Adipocyte (in vitro differentiated cells): ENCODE measurements around the gene BPIFA1.

Experiments
- DNase-seq: peaks from one replicate; pipeline ENCODE4 v3.0.0-alpha.2; 2015; ENCODE audit warnings: low read depth
- H3K27me3 ChIP-seq: replicated peaks from 2 replicates; pipeline ENCODE4 v1.7.0; 2013; ENCODE audit warnings: mild to moderate bottlenecking, low read length, moderate library complexity; ENCODE audit not compliant: control insufficient read depth, insufficient read depth
- H3K36me3 ChIP-seq: 2 replicates; pipeline ENCODE4 v1.7.0; 2013; ENCODE audit warnings: low read length, mild to moderate bottlenecking, moderate library complexity; ENCODE audit not compliant: control insufficient read depth, insufficient read depth, severe bottlenecking
- H3K4me1 ChIP-seq: 2 replicates; pipeline ENCODE4 v1.7.0; 2013; ENCODE audit warnings: mild to moderate bottlenecking, low read length, moderate library complexity; ENCODE audit not compliant: control insufficient read depth, insufficient read depth
- H3K4me3 ChIP-seq: 2 replicates; pipeline ENCODE4 v1.7.0; 2013; ENCODE audit warnings: mild to moderate bottlenecking, low read length, moderate library complexity
- H3K9ac ChIP-seq: 2 replicates; pipeline ENCODE4 v1.7.0; 2013; ENCODE audit warnings: mild to moderate bottlenecking, low read length, moderate library complexity
- H3K9me3 ChIP-seq: 2 replicates; pipeline ENCODE4 v1.7.0; 2013; ENCODE audit warnings: mild to moderate bottlenecking, low read length, moderate library complexity; ENCODE audit not compliant: control insufficient read depth

The BPIFA1 gene

DNA sequence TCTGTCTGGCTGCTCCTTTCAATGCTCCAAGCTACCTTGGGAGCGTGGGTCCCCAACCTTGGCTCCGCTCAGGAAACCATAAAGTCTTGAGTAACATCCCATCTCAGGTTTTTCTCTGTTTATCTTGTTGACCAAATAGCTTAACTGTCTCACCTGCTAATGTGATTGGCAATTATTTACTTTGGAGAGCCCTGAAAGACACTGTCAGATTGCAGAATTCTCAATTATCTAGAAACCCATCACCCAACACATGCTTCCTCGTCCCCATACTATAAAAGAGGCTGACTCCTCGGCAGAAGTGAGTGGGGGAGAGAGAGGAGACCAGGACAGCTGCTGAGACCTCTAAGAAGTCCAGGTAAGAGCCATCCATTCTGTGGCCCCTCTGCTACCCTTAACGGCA, at the start of gene BPIFA1:
Gene BPIFA1 (plus strand): TSS at position 301 of the 400 bp plus-strand sequence. CDS start 1,716 bp downstream, outside the sequence.
- H3K36me3 ChIP-seq = no peaks in the 10 kb centered on the region
- H3K4me3 ChIP-seq = no peak within 1 kb of the TSS
- no peak for DNase-seq
- peaks cover 81% of the 10 kb centered on the region for H3K27me3 ChIP-seq
- H3K9ac ChIP-seq = no peak within 1 kb of the TSS
- H3K4me1 ChIP-seq = no peaks in the 10 kb centered on the region
- no peaks in the 10 kb centered on the region for H3K9me3 ChIP-seq

DNA sequence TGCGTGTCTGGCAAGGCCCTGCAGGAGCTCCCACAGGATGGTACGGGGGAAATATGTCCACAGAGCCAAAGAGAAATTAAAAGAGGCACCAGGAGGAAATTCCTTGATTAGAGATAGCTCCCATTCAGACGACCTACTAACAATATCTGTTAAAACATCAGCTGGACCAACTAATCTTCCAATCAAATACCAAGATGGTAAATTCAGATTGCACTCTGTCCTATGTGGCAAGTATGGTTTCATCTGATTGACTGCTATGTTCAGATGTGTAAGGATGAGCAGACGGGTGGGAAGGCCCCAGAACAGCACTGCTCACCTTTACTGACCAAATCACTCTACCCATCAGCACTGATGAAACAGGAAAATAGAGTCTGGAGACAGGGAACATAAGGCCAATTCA, 48.3 kb upstream of the BPIFA1 start:
- H3K9me3 ChIP-seq = peaks cover 9% of the 10 kb centered on the region
- no peak overlapping the region for H3K9ac ChIP-seq
- no peaks in the 10 kb centered on the region for H3K36me3 ChIP-seq
- H3K27me3 ChIP-seq = peaks cover 44% of the 10 kb centered on the region
- no peak for DNase-seq
- H3K4me1 ChIP-seq = no peaks in the 10 kb centered on the region
- no peak overlapping the region for H3K4me3 ChIP-seq

DNA sequence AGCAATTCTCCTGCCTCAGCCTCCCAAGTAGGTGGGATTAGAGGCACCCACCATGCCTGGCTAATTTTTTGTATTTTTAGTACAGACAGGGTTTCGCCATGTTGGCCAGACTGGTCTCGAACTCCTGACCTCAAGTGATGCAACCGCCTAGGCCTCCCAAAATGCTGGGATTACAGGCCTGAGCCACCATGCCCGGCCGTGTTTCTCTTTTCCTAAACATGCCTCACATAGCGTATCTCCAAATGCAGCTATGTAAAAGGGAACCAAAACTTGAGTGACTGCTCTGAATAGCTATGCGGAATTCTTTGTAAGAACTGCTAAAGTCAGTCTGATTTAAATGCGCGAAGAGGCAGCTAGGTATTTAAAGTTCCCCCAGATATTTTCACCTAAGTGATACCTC, 47.4 kb upstream of the BPIFA1 start:
- peaks cover 4% of the 10 kb centered on the region for H3K9me3 ChIP-seq
- no peaks in the 10 kb centered on the region for H3K4me1 ChIP-seq
- H3K9ac ChIP-seq = no peak overlapping the region
- DNase-seq = no peak
- H3K4me3 ChIP-seq = no peak overlapping the region
- H3K27me3 ChIP-seq = peaks cover 44% of the 10 kb centered on the region
- H3K36me3 ChIP-seq = no peaks in the 10 kb centered on the region

DNA sequence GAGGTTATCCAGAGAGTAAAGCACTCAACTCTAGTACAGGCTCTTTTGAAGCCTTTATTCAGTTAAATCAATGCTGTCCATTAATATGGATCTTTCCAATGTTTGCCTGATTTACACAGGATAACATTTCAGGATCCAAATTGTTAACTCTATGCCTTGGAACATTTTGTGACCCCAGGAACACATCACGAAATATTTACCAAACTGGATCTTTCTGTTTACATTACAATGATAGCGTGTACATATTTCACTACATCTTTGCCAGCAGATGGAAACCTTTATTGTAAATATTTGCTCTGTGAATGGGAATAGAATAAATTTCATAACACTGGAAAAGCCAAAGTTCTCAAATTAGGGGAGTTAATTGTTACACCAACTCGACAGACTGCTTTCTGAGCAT, 44.3 kb upstream of the BPIFA1 start:
- Histone ChIP-seq H3K4me3 (no peak overlapping the region), H3K4me1 (no peaks in the 10 kb centered on the region), H3K9me3 (no peaks in the 10 kb centered on the region), H3K9ac (no peak overlapping the region), H3K27me3 (peaks cover 45% of the 10 kb centered on the region), H3K36me3 (no peaks in the 10 kb centered on the region)
- no peak for DNase-seq

DNA sequence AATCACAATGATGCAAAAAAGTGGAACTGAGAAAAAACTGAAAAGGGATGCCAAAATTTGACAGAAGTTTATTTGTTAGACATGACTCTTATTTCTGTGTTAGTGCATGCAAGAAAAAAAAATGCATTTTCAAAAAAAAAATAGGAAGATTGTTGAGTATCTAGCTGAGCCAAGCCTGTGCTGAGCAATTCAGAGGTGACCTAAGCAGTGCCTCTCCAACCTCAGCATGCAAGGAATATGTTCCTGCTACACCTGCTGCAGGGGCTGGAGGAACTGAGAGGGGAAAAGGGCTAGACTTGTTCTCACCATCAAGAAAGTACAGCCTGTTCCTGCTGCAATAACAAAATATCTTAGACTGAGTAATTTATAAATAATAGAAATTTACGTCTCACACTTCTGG, 43.8 kb upstream of the BPIFA1 start:
- H3K9me3 ChIP-seq = no peaks in the 10 kb centered on the region
- H3K4me3 ChIP-seq = no peak overlapping the region
- H3K36me3 ChIP-seq = no peaks in the 10 kb centered on the region
- H3K27me3 ChIP-seq = peaks cover 45% of the 10 kb centered on the region
- no peaks in the 10 kb centered on the region for H3K4me1 ChIP-seq
- no peak overlapping the region for H3K9ac ChIP-seq
- DNase-seq = no peak

DNA sequence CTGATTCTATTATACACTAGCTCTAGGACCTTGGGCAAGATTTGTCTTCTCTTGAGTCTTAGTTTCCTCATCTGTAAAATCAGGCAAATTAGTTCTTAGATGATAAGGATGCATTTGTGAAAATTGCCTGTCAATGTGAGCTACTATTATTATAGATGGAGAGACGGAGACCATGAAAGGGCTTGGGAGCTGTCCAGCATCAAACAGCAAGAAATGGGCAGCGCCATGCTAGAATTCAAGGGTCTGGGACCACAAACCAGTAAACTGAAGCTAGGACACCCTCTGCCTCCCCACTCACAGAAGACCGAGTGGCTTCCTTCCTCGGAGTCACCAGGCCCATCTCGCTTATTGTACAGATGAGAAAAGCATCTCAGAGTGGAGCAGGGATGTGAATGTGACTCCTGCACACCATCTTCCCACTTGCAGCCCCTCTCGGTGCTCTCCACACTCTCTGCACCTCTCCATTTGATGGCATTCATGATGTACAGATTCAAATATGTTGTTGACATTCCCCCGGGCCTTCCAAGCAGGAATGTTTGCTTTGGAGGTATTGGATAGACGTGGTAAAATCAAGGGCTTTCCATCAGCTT, 42.8 kb upstream of the BPIFA1 start:
- Histone ChIP-seq H3K36me3 (no peaks in the 10 kb centered on the region), H3K27me3 (peaks cover 55% of the 10 kb centered on the region), H3K9me3 (peaks cover 2% of the 10 kb centered on the region), H3K4me1 (no peaks in the 10 kb centered on the region), H3K9ac (no peak overlapping the region), H3K4me3 (no peak overlapping the region)
- DNase-seq = no peak

DNA sequence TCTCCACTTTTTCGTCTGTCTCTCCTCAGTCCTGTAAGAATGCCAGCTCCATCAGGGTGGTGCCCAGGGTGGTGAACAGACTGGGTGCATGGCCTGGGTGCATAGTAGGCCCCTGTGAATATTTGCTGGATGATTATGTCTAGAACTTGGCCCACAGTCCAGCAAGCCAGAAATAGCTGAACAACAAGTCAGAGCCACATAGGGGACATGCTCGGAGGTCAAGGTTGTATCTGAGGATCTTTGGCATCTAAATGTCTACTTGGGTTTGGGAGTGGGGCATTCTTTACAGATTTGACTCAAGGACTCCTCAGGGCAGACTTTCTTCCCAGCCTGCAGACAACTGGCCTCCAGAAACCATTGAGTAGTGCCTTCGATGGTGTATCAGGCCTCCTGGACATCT, 36.8 kb upstream of the BPIFA1 start:
- no peak overlapping the region for H3K4me3 ChIP-seq
- H3K9me3 ChIP-seq = peaks cover 17% of the 10 kb centered on the region
- no peak overlapping the region for H3K9ac ChIP-seq
- no peak for DNase-seq
- no peaks in the 10 kb centered on the region for H3K36me3 ChIP-seq
- H3K4me1 ChIP-seq = no peaks in the 10 kb centered on the region
- H3K27me3 ChIP-seq = peaks cover 50% of the 10 kb centered on the region

DNA sequence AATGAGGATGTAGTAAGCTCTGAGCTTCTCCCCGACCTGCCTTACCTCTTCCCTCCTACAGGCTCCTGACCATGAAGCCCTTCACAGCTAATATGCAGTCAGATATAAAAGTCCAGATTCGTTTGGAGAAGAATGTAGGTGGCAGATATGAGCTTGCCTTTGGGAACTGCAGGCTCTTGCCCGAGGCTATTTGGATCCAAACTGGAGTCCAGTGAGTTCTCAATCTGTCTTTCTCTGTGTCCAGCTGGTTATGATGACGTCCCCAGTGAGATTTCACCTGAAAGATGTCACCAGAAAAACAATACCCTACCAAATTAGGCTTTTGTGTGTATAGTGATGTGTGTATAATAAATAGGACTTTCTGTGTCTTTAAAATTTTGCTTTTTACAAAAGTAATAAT, 33.3 kb upstream of the BPIFA1 start:
- DNase-seq = no peak
- H3K27me3 ChIP-seq = peaks cover 52% of the 10 kb centered on the region

DNA sequence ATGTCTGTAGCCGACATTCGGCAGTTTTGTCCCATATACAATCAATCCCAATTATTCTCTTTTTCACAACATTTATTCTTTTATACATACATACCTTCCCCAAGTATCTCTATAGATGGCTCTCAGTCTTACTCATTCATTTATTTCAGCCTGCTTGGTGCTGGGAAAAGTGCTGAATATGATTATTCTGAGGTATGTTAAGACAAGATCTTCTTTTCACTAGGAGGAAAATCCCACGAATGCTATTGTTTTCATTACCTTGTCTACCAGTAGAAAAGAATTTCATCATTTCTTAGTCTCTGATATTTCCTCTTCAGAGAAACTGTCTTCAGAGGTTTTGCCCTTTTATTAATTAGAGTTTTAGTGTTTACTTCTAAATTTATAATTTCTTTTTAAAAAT, 32.4 kb upstream of the BPIFA1 start:
- peaks cover 14% of the 10 kb centered on the region for H3K9me3 ChIP-seq
- no peaks in the 10 kb centered on the region for H3K4me1 ChIP-seq
- peaks cover 45% of the 10 kb centered on the region for H3K27me3 ChIP-seq
- DNase-seq = no peak
- no peak overlapping the region for H3K9ac ChIP-seq
- H3K36me3 ChIP-seq = no peaks in the 10 kb centered on the region
- no peak overlapping the region for H3K4me3 ChIP-seq

More for the DNA sequence above, 33.3 kb upstream of the BPIFA1 start:
- Histone ChIP-seq H3K36me3 (no peaks in the 10 kb centered on the region), H3K4me3 (no peak overlapping the region), H3K9ac (no peak overlapping the region), H3K4me1 (no peaks in the 10 kb centered on the region), H3K9me3 (peaks cover 16% of the 10 kb centered on the region)

DNA sequence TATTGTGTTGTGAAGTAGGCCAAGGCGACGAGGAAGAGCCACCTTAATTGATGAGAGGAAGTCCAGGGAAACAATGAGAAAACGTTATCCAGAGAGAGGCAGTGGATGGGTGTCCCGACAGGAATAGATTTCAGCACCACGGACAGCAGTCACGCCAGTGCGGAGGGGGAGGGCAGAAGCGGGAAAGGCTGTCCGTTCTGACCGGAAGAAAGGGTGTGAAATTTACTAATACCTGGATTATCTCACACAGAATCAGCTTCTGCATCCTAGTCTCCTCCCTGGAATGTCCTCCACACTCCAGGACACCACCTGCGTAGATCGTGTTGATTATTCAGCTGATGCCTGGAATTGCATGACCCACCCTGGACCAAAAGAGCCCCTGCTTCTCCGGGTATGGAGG, 26.0 kb upstream of the BPIFA1 start:
- no peaks in the 10 kb centered on the region for H3K9me3 ChIP-seq
- no peak overlapping the region for H3K9ac ChIP-seq
- peaks cover 41% of the 10 kb centered on the region for H3K27me3 ChIP-seq
- H3K4me1 ChIP-seq = no peaks in the 10 kb centered on the region
- no peak overlapping the region for H3K4me3 ChIP-seq
- no peaks in the 10 kb centered on the region for H3K36me3 ChIP-seq
- peak; percentile 78 for DNase-seq

DNA sequence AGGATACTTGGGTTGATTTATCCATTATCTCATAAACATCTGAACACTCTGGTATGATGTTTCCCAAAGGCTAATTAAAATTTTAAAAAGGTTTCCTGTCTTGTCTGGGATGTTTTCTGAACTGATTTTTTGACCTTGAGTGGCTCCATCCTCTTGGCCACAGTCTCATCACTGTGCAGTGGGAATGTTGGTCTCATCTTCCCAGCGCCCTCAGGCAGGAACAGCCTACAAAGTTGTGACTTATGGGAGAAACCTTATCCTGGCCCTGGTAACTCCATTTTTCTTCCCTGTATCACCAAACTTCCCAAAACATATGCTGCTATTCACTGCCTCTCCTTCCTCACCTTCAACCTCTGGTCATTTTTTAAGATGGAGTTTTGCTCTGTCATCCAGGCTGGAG, 25.4 kb upstream of the BPIFA1 start:
- H3K36me3 ChIP-seq = no peaks in the 10 kb centered on the region
- no peak for DNase-seq
- no peaks in the 10 kb centered on the region for H3K4me1 ChIP-seq
- H3K27me3 ChIP-seq = peaks cover 43% of the 10 kb centered on the region
- no peak overlapping the region for H3K4me3 ChIP-seq
- no peaks in the 10 kb centered on the region for H3K9me3 ChIP-seq
- H3K9ac ChIP-seq = no peak overlapping the region

DNA sequence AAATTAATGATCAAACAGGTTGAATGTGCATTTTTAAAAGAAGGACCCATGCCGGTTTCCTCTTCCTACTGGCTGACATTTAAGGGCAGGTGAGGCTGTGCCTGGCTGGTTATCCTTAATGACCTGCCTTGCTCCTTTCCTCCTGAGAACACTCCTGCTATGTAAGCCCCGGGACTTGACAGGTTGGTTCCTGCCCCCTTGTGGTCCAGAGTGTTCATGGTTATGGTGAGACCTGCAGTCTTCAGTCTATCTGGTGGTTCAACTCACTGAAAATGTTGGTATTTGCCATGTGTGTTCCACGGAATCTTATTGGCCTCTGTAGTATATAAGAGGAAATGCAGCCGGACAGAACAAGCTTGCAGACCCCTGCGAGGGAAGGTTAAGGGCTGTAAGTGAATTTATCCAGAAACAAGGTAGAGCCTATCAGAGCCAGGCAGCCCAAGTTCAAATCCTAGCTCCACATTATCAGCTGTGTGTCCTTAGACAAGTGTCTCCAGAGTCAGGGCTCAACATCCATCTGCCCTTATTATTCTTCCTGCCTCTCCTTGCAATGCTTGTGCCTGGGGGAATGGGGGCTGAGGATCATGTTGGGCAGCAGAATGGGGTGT, 23.9 kb upstream of the BPIFA1 start:
- peak; percentile 22 for DNase-seq
- Histone ChIP-seq H3K27me3 (peaks cover 53% of the 10 kb centered on the region), H3K9me3 (no peaks in the 10 kb centered on the region), H3K36me3 (no peaks in the 10 kb centered on the region), H3K9ac (no peak overlapping the region), H3K4me1 (no peaks in the 10 kb centered on the region), H3K4me3 (no peak overlapping the region)
